ENCODE results near the gene SLC12A9. TPM values are rescaled to one million over a fixed set of nuclear protein-coding genes. Genes with fewer than 3 reads are reported as not detected.

SLC12A9 gene
- total and polyA plus RNA-seq, 12 donors = 4.8 to 15.7 (median 7.3) TPM

- DNase-seq = no peak
- Histone ChIP-seq H3K9me3 (no peaks in the 10 kb centered on the region), H3K27ac (no peak overlapping the region), H3K4me3 (no peak overlapping the region), H3K4me1 (peaks cover 0 to 25% (median 16%) of the 10 kb centered on the region in 9 donors), H3K27me3 (peaks cover 13 to 75% (median 58%) of the 10 kb centered on the region in 7 donors), H3K36me3 (no peaks in the 10 kb centered on the region)
- intact Hi-C loops (cut with DNase I) = loop anchor here in 7 of 10 donors (5.0 to 10.0 kb wide), 6 partner anchors 68 to 385 kb away; partner anchors contain the start of gene MUC12 (in 1 of the 7)
- ATAC-seq = no peak
- 94 to 96% methylated on average over 5 of the region's 5 CpGs for WGBS, 2 donors
- TF ChIP-seq, protein P1, sequence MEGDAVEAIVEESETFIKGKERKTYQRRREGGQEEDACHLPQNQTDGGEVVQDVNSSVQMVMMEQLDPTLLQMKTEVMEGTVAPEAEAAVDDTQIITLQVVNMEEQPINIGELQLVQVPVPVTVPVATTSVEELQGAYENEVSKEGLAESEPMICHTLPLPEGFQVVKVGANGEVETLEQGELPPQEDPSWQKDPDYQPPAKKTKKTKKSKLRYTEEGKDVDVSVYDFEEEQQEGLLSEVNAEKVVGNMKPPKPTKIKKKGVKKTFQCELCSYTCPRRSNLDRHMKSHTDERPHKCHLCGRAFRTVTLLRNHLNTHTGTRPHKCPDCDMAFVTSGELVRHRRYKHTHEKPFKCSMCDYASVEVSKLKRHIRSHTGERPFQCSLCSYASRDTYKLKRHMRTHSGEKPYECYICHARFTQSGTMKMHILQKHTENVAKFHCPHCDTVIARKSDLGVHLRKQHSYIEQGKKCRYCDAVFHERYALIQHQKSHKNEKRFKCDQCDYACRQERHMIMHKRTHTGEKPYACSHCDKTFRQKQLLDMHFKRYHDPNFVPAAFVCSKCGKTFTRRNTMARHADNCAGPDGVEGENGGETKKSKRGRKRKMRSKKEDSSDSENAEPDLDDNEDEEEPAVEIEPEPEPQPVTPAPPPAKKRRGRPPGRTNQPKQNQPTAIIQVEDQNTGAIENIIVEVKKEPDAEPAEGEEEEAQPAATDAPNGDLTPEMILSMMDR (IDR thresholded peaks at IDR 0.05) = no peak
Measured at GRCh38 chr7:100899432-100899831, 46.9 kb downstream of the SLC12A9 start.

GRCh38 chr7:100900978-100901377 is 48.5 kb downstream of the SLC12A9 start:
- WGBS, 2 donors = 76 to 78% methylated on average over 2 of the region's 2 CpGs
- H3K4me3 ChIP-seq = no peak overlapping the region
- intact Hi-C loops (cut with DNase I) = loop anchor here in 2 of 10 donors (5.0 to 10.0 kb wide), 2 partner anchors 156 to 1356 kb away; no protein-coding TSS in a partner anchor
- no peaks in the 10 kb centered on the region for H3K9me3 ChIP-seq
- no peaks in the 10 kb centered on the region for H3K36me3 ChIP-seq
- TF ChIP-seq, protein P1 (IDR thresholded peaks at IDR 0.05) = no peak
- ATAC-seq (no peak), DNase-seq (no peak)
- peaks cover 0 to 12% (median 4%) of the 10 kb centered on the region in 9 donors for H3K4me1 ChIP-seq
- H3K27ac ChIP-seq = no peak overlapping the region
- H3K27me3 ChIP-seq = peaks cover 4 to 59% (median 42%) of the 10 kb centered on the region in 7 donors

- H3K9me3 ChIP-seq = peaks cover 0 to 8% (median 0%) of the 10 kb centered on the region in 11 donors
- peaks cover 0 to 6% (median 0%) of the 10 kb centered on the region in 9 donors for H3K4me1 ChIP-seq
- H3K36me3 ChIP-seq = no peaks in the 10 kb centered on the region
- H3K27ac ChIP-seq = no peak overlapping the region
- intact Hi-C loops (cut with DNase I) = loop anchor here in 2 of 10 donors (5.0 to 10.0 kb wide), 2 partner anchors 155 to 1357 kb away; no protein-coding TSS in a partner anchor
- H3K27me3 ChIP-seq = peaks cover 0 to 51% (median 35%) of the 10 kb centered on the region in 7 donors
- WGBS, 2 donors = 73 to 82% methylated on average over 5 of the region's 5 CpGs
- DNase-seq (no peak), ATAC-seq (no peak)
- H3K4me3 ChIP-seq = no peak overlapping the region
- TF ChIP-seq, protein P1 (IDR thresholded peaks at IDR 0.05) = no peak
Measured at GRCh38 chr7:100901921-100902332, 49.4 kb downstream of the SLC12A9 start.

DNA sequence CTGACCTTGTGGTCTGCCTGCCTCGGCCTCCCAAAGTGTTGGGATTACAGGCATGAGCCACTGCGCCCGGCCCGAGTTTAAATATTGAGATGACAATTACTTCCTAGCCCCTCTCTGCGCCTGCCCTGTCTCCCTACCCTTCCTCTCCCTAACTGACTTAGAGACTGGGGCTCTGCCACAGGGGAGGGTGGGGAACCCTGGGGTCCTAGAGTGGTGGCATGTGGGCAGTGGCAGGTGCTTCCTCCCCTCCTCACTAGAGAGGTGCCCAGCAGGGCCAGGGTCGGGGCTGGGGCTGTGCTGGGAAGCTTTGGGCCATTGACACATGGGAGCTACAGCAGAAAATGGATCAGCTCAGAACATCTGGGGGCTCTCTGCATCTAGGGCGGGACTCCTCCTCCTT is 50.1 kb downstream of the SLC12A9 start:
- WGBS, 2 donors = 83 to 88% methylated on average over 7 of the region's 7 CpGs
- DNase-seq (no peak), ATAC-seq (no peak)
- Histone ChIP-seq H3K27ac (no peak overlapping the region), H3K9me3 (peaks cover 0 to 10% (median 0%) of the 10 kb centered on the region in 11 donors), H3K36me3 (no peaks in the 10 kb centered on the region), H3K27me3 (peaks cover 0 to 44% (median 30%) of the 10 kb centered on the region in 7 donors), H3K4me3 (no peak overlapping the region), H3K4me1 (no peaks in the 10 kb centered on the region)
- TF ChIP-seq, protein P1 (IDR thresholded peaks at IDR 0.05) = no peak
- intact Hi-C loops (cut with DNase I) = loop anchor here in 2 of 10 donors (5.0 to 10.0 kb wide), 2 partner anchors 155 to 1358 kb away; no protein-coding TSS in a partner anchor

Data from heart right ventricle (tissue), 16 donors.